NCI-H446 (cell line): ENCODE results near the gene VCAM1.
"Not testable (repeated sequence)": the region's sequence is repeated elsewhere in the genome, so short reads cannot be mapped to it uniquely, and the experiment has no call there.

Source experiments
- DNase-seq, 2 experiments: peaks; one replicate each; lab custom pipeline; 2025; lab: John Stamatoyannopoulos, UW

The VCAM1 gene

DNA sequence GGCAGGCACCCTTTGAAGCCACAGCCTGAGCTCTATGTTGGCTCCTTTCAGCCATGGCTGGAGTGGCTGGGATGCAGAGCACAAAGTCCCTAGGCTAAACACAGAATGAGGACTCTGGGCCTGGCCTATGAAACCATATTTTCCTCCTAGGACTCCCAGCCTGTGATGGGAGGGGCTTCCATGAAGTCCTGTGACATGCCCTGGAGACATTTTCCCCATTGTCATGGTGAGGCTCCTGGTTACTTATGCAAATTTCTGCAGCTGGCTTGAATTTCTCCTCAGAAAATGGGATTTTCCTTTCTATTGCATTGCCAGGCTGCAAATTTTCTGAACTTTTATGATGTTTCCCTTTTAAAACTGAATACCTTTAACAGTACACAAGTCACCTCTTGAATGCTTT, 61.3 kb downstream of the VCAM1 start:
- DNase-seq: no peak

- DNase-seq: not testable (repeated sequence)
Measured at GRCh38 chr1:100781728-100782127, 62.2 kb downstream of the VCAM1 start.

DNA sequence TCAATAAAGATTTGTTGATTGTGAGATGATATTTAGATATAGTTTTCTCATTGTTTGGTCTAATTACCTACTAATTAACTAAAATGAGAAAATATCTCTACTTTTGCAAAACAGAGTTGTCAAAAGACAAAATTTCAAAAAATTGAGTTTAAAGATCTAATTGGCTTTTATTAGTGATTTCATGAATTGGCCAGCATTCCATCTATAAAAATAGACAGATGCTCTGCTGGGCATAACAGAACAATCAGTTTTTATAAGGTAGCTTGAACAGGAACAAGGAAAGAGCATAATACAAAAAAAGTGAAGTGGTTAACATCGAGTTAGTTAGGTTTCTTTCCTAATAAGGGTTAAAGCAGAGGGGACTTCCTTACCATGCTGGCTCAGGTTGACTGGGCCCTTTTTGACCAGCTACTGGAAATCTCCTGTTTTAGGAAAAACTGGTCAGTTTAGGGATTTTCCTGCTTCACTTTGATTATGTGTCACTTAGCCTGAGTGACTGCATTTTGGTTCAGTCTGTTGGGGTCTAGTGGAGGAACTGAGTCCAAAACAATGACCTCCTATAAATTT, 63.0 kb downstream of the VCAM1 start:
- no peak for DNase-seq

GRCh38 chr1:100785470-100786052, 66.0 kb downstream of the VCAM1 start:
- DNase-seq: no peak

GRCh38 chr1:100786870-100787269, 67.3 kb downstream of the VCAM1 start:
- no peak for DNase-seq
